GM12874 (cell line): ENCODE results near the gene HRH4.

ENCODE experiments used
- CTCF ChIP-seq: IDR thresholded peaks from 2 replicates; pipeline ENCODE4 v1.5.1; 2011; ENCODE audit warnings: low read depth, mild to moderate bottlenecking, control low read depth, low read length, moderate library complexity; ENCODE audit not compliant: insufficient read depth

HRH4 gene

DNA sequence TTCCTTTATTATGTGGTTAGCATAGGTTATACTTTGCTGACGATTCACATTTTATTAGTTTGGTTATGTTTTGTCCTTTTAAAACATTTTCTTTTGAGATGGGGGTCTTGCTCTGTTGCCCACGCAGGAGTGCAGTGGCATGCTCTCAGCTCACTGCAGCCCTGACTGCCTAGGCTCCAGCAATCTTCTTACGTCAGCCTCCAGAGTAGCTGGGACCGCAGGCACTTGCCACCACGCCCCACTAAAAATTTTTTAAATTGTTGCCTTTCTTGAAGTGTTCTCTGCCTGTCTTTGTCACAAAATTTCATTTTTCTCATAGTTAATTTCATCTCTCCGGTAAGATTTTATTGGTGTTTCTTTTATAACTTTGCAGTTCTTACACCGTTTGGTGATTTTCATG lies 18.9 kb downstream of the HRH4 start:
- no peak for TF ChIP-seq CTCF

DNA sequence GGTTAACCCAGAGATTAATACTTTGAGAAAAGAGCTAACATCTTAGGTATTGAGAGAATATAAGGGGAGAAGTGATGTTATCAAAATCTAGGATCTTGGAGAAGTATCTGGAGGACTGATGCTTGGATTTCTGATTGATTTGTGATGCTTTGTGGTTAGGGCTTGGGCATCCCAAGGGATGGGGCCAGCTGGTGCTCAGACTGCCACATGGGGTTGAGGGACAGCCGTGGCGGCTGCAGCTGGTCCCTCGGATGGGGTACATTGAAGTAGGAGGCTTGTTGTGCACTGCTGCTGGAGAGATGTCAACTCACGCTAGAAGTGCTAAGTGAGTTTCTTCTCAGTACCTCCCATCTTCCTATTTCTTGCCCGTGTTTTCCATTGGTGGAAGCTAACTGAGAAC lies 22.4 kb downstream of the HRH4 start:
- no peak for TF ChIP-seq CTCF

DNA sequence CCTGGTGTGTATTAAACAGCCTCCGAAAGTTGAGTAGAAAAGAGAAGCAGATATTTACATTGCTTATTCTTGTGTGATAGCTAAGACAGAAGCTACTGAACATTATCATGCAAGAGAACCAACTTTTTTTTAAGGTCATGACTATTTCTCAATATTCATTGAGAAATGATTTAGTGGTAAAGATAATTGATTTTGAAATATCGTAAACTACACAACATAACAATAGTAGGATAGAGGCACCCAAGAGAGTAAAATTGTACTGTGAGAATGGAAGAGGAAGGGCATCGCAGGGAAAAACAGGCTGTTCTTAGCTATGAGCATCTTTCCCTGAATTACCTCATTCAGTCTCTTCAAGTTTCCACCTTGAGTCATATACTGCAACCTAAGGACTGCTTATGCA lies 25.2 kb downstream of the HRH4 start:
- no peak for TF ChIP-seq CTCF

GRCh38 chr18:24486684-24487083 lies 26.2 kb downstream of the HRH4 start:
- TF ChIP-seq CTCF, result no peak

GRCh38 chr18:24488824-24489493 lies 28.5 kb downstream of the HRH4 start:
- peak; percentile 53; the same call in 1 of the 2 replicates for TF ChIP-seq CTCF

- no peak for TF ChIP-seq CTCF
Measured at GRCh38 chr18:24490539-24490938, 30.1 kb downstream of the HRH4 start.

DNA sequence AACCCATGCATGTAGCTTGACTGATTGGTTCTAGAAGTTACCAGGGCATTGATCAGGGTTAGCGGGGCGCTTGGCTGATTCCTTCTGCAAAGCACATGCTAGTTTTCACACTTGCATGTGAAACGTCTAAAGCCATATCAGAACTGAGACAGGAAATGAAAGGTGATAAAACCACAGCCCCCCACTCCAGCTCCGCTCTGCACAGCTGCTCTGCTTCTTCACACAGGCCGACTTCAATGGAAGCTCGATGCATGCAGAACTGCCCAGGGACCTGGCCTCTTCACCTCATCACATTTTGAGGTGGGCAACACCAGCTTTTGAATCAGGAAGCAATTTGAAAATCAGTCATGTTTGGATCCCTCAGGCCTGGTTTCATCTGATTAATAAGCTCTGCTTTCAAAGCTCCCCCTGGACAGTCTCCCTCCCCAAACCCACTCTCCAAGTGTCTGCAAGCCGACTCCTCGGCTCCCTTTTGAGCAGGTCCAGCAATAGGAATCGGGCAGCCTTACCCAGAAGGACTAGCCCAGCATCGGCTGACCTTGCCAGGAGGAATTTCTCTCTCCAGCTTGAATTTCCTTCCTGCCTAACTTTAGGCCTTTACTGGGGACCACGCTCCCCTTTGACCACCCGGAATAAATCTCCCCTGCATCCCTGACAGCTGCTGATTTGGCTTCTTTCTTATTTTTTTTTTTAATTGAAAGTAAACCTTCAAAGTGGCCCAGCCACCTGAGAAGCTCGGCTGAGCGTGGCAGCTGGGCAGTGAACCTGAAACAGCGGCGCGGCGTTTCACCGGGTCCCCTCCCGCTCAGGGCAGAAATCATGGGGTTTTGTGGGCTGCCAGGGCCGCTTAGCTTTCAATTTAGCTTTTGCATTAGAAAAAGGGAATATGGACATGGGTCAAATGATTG lies 31.7 kb downstream of the HRH4 start:
- no peak for TF ChIP-seq CTCF
